Measurements from ENCODE around the gene ABHD1. TPM values are rescaled to one million over a fixed set of nuclear protein-coding genes. Genes with fewer than 3 reads are reported as not detected.

ABHD1 gene
- total and polyA plus RNA-seq, 2 donors (not counting 1 experiment from before 2014, with no cell fraction given): 0.08 to 0.17 TPM

- TF ChIP-seq CTCF (conservative IDR thresholded peaks at IDR 0.05 in 1 of 2, IDR thresholded peaks at IDR 0.05 in 1 of 2; ENCODE audit: low read depth in 1 of 2, low read length in 2 of 2) (no peak), EZH2 (IDR thresholded peaks at IDR 0.05; ENCODE audit: low read length, missing control alignments) (no peak)
- no peaks in the 10 kb centered on the region for H3K9me3 ChIP-seq (ENCODE audit: control insufficient read depth, insufficient read depth, low read depth, low read length)
- peaks cover 3% of the 10 kb centered on the region for H3K4me1 ChIP-seq (ENCODE audit: control insufficient read depth, extremely low read depth, insufficient read depth, low read length)
- H3K9ac ChIP-seq (ENCODE audit: insufficient read depth, low read length): no peak overlapping the region
- H3K27me3 ChIP-seq (ENCODE audit: control insufficient read depth, insufficient read depth, low read length): peaks cover 3% of the 10 kb centered on the region
- H3K4me2 ChIP-seq (ENCODE audit: extremely low read depth, insufficient read depth, low read length): no peak overlapping the region
- no peak overlapping the region for H3K27ac ChIP-seq (ENCODE audit: insufficient read depth, low read length)
- H2AFZ ChIP-seq (ENCODE audit: low read length): no peak overlapping the region
- H3K4me3 ChIP-seq (replicated peaks in 1 of 4; ENCODE audit: control extremely low read depth in 1 of 4, insufficient read depth in 1 of 4, low read depth in 3 of 4, low read length in 4 of 4): no peak overlapping the region
- no peaks in the 10 kb centered on the region for H3K36me3 ChIP-seq (ENCODE audit: control insufficient read depth, insufficient read depth, low read length)
- no peaks in the 10 kb centered on the region for H4K20me1 ChIP-seq (ENCODE audit: control insufficient read depth, extremely low read depth, insufficient read depth, low read length)
- H3K79me2 ChIP-seq (ENCODE audit: control insufficient read depth, insufficient read depth, low read length): no peaks in the 10 kb centered on the region
- no peak for DNase-seq (ENCODE audit: low read depth in 2 of 2)
Observed at GRCh38 chr2:27178469-27178868, 54.9 kb downstream of the ABHD1 start.

DNA sequence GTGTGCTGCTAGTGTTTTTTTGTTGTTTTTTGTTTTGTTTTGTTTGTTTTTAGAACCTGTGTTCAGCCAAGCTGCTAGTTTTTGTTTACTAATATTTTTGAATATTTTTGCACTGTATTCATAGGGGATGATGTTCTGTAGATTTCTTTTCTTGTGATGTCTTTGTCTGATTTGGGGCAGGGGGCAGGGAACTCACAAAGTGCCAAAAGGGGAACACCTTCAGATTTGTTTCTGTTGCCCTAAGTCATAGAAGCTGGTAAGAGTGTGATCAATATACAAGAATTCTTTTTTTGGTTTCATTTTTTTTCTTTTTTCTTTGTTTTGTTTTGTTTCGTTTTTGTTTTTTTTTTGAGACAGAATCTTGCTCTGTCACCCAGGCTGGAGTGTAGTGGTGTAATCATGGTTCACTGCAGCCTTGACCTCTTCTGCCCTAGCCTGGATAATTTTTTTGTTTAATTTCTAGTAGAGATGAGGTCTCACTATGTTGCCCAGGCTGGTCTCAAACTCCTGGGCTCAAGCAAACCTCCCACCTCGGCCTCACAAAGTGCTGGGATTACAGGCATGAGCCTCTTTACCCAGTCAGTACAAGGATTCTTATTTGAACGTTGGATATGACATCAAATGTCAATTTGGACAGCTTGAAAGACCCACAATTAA is 55.9 kb downstream of the ABHD1 start:
- TF ChIP-seq EZH2 (IDR thresholded peaks at IDR 0.05; ENCODE audit: low read length, missing control alignments) (no peak), CTCF (conservative IDR thresholded peaks at IDR 0.05 in 1 of 2, IDR thresholded peaks at IDR 0.05 in 1 of 2; ENCODE audit: low read depth in 1 of 2, low read length in 2 of 2) (no peak)
- Histone ChIP-seq H3K79me2 (ENCODE audit: control insufficient read depth, insufficient read depth, low read length) (no peaks in the 10 kb centered on the region), H3K4me3 (replicated peaks in 1 of 4; ENCODE audit: control extremely low read depth in 1 of 4, insufficient read depth in 1 of 4, low read depth in 3 of 4, low read length in 4 of 4) (no peak overlapping the region), H3K27ac (ENCODE audit: insufficient read depth, low read length) (no peak overlapping the region), H2AFZ (ENCODE audit: low read length) (no peak overlapping the region), H3K9ac (ENCODE audit: insufficient read depth, low read length) (no peak overlapping the region), H3K36me3 (ENCODE audit: control insufficient read depth, insufficient read depth, low read length) (no peaks in the 10 kb centered on the region), H4K20me1 (ENCODE audit: control insufficient read depth, extremely low read depth, insufficient read depth, low read length) (no peaks in the 10 kb centered on the region), H3K4me2 (ENCODE audit: extremely low read depth, insufficient read depth, low read length) (no peak overlapping the region), H3K9me3 (ENCODE audit: control insufficient read depth, insufficient read depth, low read depth, low read length) (no peaks in the 10 kb centered on the region), H3K27me3 (ENCODE audit: control insufficient read depth, insufficient read depth, low read length) (peaks cover 5% of the 10 kb centered on the region), H3K4me1 (ENCODE audit: control insufficient read depth, extremely low read depth, insufficient read depth, low read length) (peaks cover 4% of the 10 kb centered on the region)
- no peak for DNase-seq (ENCODE audit: low read depth in 2 of 2)

Other genes starting within 250 kb of the ABHD1 start
- gene MAPRE3, start 153.2 kb upstream of the ABHD1 start, total RNA-seq: 2.8 and 7.9 TPM in 2 replicates
- gene MAPRE3, start 153.2 kb upstream of the ABHD1 start, polyA plus RNA-seq: 13.9 and 21.0 TPM in 2 replicates
- 17.5 and 22.6 TPM in 2 replicates for gene TMEM214, start 90.8 kb upstream of the ABHD1 start, total RNA-seq
- 115 and 127 TPM in 2 replicates for gene TMEM214, start 90.8 kb upstream of the ABHD1 start, polyA plus RNA-seq
- gene AGBL5, start 72.1 kb upstream of the ABHD1 start, total RNA-seq: 19.8 TPM in 2 replicates
- 20.9 and 26.1 TPM in 2 replicates for gene AGBL5, start 72.1 kb upstream of the ABHD1 start, polyA plus RNA-seq
- gene OST4, start 52.2 kb upstream of the ABHD1 start, total RNA-seq: 479 and 505 TPM in 2 replicates
- gene OST4, start 52.2 kb upstream of the ABHD1 start, polyA plus RNA-seq: 1,054 and 1,265 TPM in 2 replicates
- gene EMILIN1, start 45.2 kb upstream of the ABHD1 start, total RNA-seq: 187 and 251 TPM in 2 replicates
- gene EMILIN1, start 45.2 kb upstream of the ABHD1 start, polyA plus RNA-seq: 44.3 and 46.8 TPM in 2 replicates
- gene KHK, start 37.0 kb upstream of the ABHD1 start, total RNA-seq: 1.0 and 1.3 TPM in 2 replicates
- 0.17 and 0.54 TPM in 2 replicates for gene KHK, start 37.0 kb upstream of the ABHD1 start, polyA plus RNA-seq
- gene CGREF1, start 4.7 kb upstream of the ABHD1 start, total RNA-seq: 2.3 and 10.0 TPM in 2 replicates
- gene CGREF1, start 4.7 kb upstream of the ABHD1 start, polyA plus RNA-seq: 1.5 and 1.9 TPM in 2 replicates
- 36.0 and 39.8 TPM in 2 replicates for gene PREB, start 10.8 kb downstream of the ABHD1 start, total RNA-seq
- 42.9 and 48.5 TPM in 2 replicates for gene PREB, start 10.8 kb downstream of the ABHD1 start, polyA plus RNA-seq
- not detected in 2 replicates for gene PRR30, start 15.6 kb downstream of the ABHD1 start, total RNA-seq
- not detected in 2 replicates for gene PRR30, start 15.6 kb downstream of the ABHD1 start, polyA plus RNA-seq
- gene TCF23, start 25.2 kb downstream of the ABHD1 start, total RNA-seq: under 0.01 TPM in 1 of 2 replicates, not detected in the other
- gene TCF23, start 25.2 kb downstream of the ABHD1 start, polyA plus RNA-seq: not detected in 2 replicates
- 202 and 235 TPM in 2 replicates for gene ATRAID, start 88.2 kb downstream of the ABHD1 start, total RNA-seq
- gene ATRAID, start 88.2 kb downstream of the ABHD1 start, polyA plus RNA-seq: 176 and 238 TPM in 2 replicates
- 13.9 and 18.5 TPM in 2 replicates for gene SLC5A6, start 88.5 kb downstream of the ABHD1 start, total RNA-seq
- 11.5 and 21.0 TPM in 2 replicates for gene SLC5A6, start 88.5 kb downstream of the ABHD1 start, polyA plus RNA-seq
- 32.0 and 33.1 TPM in 2 replicates for gene CAD, start 93.6 kb downstream of the ABHD1 start, total RNA-seq
- gene CAD, start 93.6 kb downstream of the ABHD1 start, polyA plus RNA-seq: 11.9 and 21.5 TPM in 2 replicates
- gene SLC30A3, start 139.2 kb downstream of the ABHD1 start, total RNA-seq: under 0.01 TPM in 1 of 2 replicates, not detected in the other
- 0.12 and 0.38 TPM in 2 replicates for gene SLC30A3, start 139.2 kb downstream of the ABHD1 start, polyA plus RNA-seq
- gene DNAJC5G, start 151.6 kb downstream of the ABHD1 start, total RNA-seq: not detected in 2 replicates
- not detected in 2 replicates for gene DNAJC5G, start 151.6 kb downstream of the ABHD1 start, polyA plus RNA-seq
- gene TRIM54, start 158.6 kb downstream of the ABHD1 start, total RNA-seq: 0.17 TPM in 1 of 2 replicates, not detected in the other
- 0.06 TPM in 1 of 2 replicates, not detected in the other for gene TRIM54, start 158.6 kb downstream of the ABHD1 start, polyA plus RNA-seq
- 1.2 and 1.3 TPM in 2 replicates for gene UCN, start 184.6 kb downstream of the ABHD1 start, total RNA-seq
- gene UCN, start 184.6 kb downstream of the ABHD1 start, polyA plus RNA-seq: 0.14 TPM in 1 of 2 replicates, not detected in the other
- 65.2 and 83.2 TPM in 2 replicates for gene MPV17, start 199.3 kb downstream of the ABHD1 start, total RNA-seq
- 272 and 289 TPM in 2 replicates for gene MPV17, start 199.3 kb downstream of the ABHD1 start, polyA plus RNA-seq
- 18.2 and 19.2 TPM in 2 replicates for gene GTF3C2, start 232.9 kb downstream of the ABHD1 start, total RNA-seq
- gene GTF3C2, start 232.9 kb downstream of the ABHD1 start, polyA plus RNA-seq: 30.2 and 41.8 TPM in 2 replicates
- gene EIF2B4, start 246.5 kb downstream of the ABHD1 start, total RNA-seq: 28.6 and 28.8 TPM in 2 replicates
- gene EIF2B4, start 246.5 kb downstream of the ABHD1 start, polyA plus RNA-seq: 29.8 and 41.2 TPM in 2 replicates
- 152 and 155 TPM in 2 replicates for gene SNX17, start 246.8 kb downstream of the ABHD1 start, total RNA-seq
- gene SNX17, start 246.8 kb downstream of the ABHD1 start, polyA plus RNA-seq: 118 and 134 TPM in 2 replicates